ENCODE results near the gene SDC1.

The SDC1 gene

GRCh38 chr2:20169796-20170703 is 54.9 kb downstream of the SDC1 start:
- peak; percentile 53 for DNase-seq (ENCODE audit: low spot score)

- no peak for DNase-seq (ENCODE audit: low spot score)
Observed at GRCh38 chr2:20168727-20169696, 55.9 kb downstream of the SDC1 start.

- DNase-seq (ENCODE audit: low spot score): no peak
Observed at GRCh38 chr2:20168048-20168726, 56.7 kb downstream of the SDC1 start.

GRCh38 chr2:20167356-20167755 is 57.6 kb downstream of the SDC1 start:
- DNase-seq (ENCODE audit: low spot score): no peak

GRCh38 chr2:20165677-20166509 is 59.0 kb downstream of the SDC1 start:
- DNase-seq (ENCODE audit: low spot score): peak; percentile 23

- DNase-seq (ENCODE audit: low spot score): no peak
Observed at GRCh38 chr2:20164734-20165478, 60.0 kb downstream of the SDC1 start.

GRCh38 chr2:20164061-20164733 is 60.7 kb downstream of the SDC1 start:
- peak; percentile 25 for DNase-seq (ENCODE audit: low spot score)

- no peak for DNase-seq (ENCODE audit: low spot score)
Observed at GRCh38 chr2:20159411-20160070, 65.4 kb downstream of the SDC1 start.

GRCh38 chr2:20157193-20157891 is 67.6 kb downstream of the SDC1 start:
- DNase-seq (ENCODE audit: low spot score): no peak

- DNase-seq (ENCODE audit: low spot score): no peak
Observed at GRCh38 chr2:20156836-20157192, 68.1 kb downstream of the SDC1 start.

GRCh38 chr2:20156076-20156759 is 68.7 kb downstream of the SDC1 start:
- DNase-seq (ENCODE audit: low spot score): no peak

GRCh38 chr2:20153131-20153851 is 71.6 kb downstream of the SDC1 start:
- DNase-seq (ENCODE audit: low spot score): no peak

GRCh38 chr2:20150806-20151571 is 73.9 kb downstream of the SDC1 start:
- no peak for DNase-seq (ENCODE audit: low spot score)
